HepG2 (cell line): ENCODE results near the gene KERA. TPM values are rescaled to one million over a fixed set of nuclear protein-coding genes. Genes with fewer than 3 reads are reported as not detected.

ENCODE experiments used
- ATAC-seq: fragments of 200-7000 bp; cut with Tn5 transposase; 3 replicates; pipeline ENCODE4 v1.9.1; 2020; ENCODE audit warnings: mild to moderate bottlenecking, moderate library complexity
- BruUV-seq: library from RNA; stranded (reverse); fragments of 400-500 nt; replicated peaks from 2 replicates; lab custom pipeline; 2021; lab: Mats Ljungman, UMichigan
- CTCF ChIA-PET: fragments of 300-600 bp; formaldehyde crosslinking; extraction: SDS; loops from one replicate; lab custom pipeline; 2021; ENCODE audit warnings: low total read pairs, inconsistent platforms, low intra/inter-chr PET ratio; lab: Yijun Ruan, JAX
- POLR2A ChIA-PET: fragments of 350-600 bp; sonication (Branson Sonifier 250); formaldehyde crosslinking; loops from one replicate; lab custom pipeline; 2020; ENCODE audit warnings: antibody characterized with exemption, inconsistent platforms; lab: Yijun Ruan, JAX
- DNase-seq: peaks from one replicate; pipeline ENCODE4 v3.0.0-alpha.2; 2015; ENCODE audit warnings: low spot score
- FAIRE-seq: peaks from 3 replicates; lab custom pipeline; 2011; peaks lifted over from hg19 to GRCh38; lab: Jason Lieb, UNC
- H2AFZ ChIP-seq: one replicate; pipeline ENCODE4 v1.6.1; 2011; ENCODE audit warnings: low read length, inconsistent platforms
- H3K27ac ChIP-seq: fragments of 300-600 bp; 3 replicates; pipeline ENCODE4 v1.8.0; 2011; ENCODE audit warnings: mixed run types, mild to moderate bottlenecking, mixed read lengths, low read length, inconsistent platforms; ENCODE audit not compliant: insufficient read depth; ENCODE audit errors: extremely low read length
- H3K27me3 ChIP-seq, 2 experiments: fragments of 200-600 bp in 1 of 2; 2 replicates in 1 of 2; 3 replicates in 1 of 2; pipeline versions ENCODE4 v1.6.0 to v1.8.0; 2011; ENCODE audit warnings: low read length in 2 of 2, mild to moderate bottlenecking in 2 of 2, moderate library complexity in 2 of 2, inconsistent platforms in 1 of 2; ENCODE audit not compliant: insufficient read depth in 2 of 2, control insufficient read depth in 1 of 2
- H3K36me3 ChIP-seq, 2 experiments: fragments of 200-600 bp in 1 of 2; replicated peaks in 1 of 2; 2 replicates in 1 of 2; 3 replicates in 1 of 2; pipeline versions ENCODE4 v1.5.1 to v1.8.0; 2011; ENCODE audit warnings: low read length in 2 of 2, inconsistent platforms in 1 of 2; ENCODE audit not compliant: insufficient read depth in 2 of 2, control insufficient read depth in 1 of 2
- H3K4me1 ChIP-seq: 2 replicates; pipeline ENCODE4 v1.5.1; 2012; ENCODE audit warnings: low read length, inconsistent platforms; ENCODE audit not compliant: insufficient read depth
- H3K4me2 ChIP-seq: 2 replicates; pipeline ENCODE4 v1.6.0; 2011; ENCODE audit warnings: low read depth, low read length, inconsistent platforms
- H3K4me3 ChIP-seq, 3 experiments: fragments of 200-600 bp in 1 of 3; sonication (generic), shearing (Covaris generic) in 1 of 3; replicated peaks in 1 of 3; 2 replicates each; pipeline ENCODE4 v1.5.1; 2011 to 2016; ENCODE audit warnings: low read length in 3 of 3, inconsistent platforms in 2 of 3, low read depth in 2 of 3, mild to moderate bottlenecking in 2 of 3, control low read depth in 1 of 3, mixed read lengths in 1 of 3; ENCODE audit not compliant: insufficient read depth in 1 of 3
- H3K79me2 ChIP-seq: one replicate; pipeline ENCODE4 v1.6.1; 2011; ENCODE audit warnings: low read length, inconsistent platforms; ENCODE audit not compliant: insufficient read depth
- H3K9ac ChIP-seq: 2 replicates; pipeline ENCODE4 v1.6.0; 2011; ENCODE audit warnings: mild to moderate bottlenecking, low read depth, low read length, inconsistent platforms; ENCODE audit not compliant: insufficient read depth
- H3K9me3 ChIP-seq: 2 replicates; pipeline ENCODE4 v1.5.1; 2012; ENCODE audit warnings: mild to moderate bottlenecking, low read length
- H4K20me1 ChIP-seq: 2 replicates; pipeline ENCODE4 v1.6.0; 2011; ENCODE audit warnings: inconsistent platforms, mild to moderate bottlenecking, low read length, moderate library complexity; ENCODE audit not compliant: insufficient read depth
- ATF7 ChIP-seq, 2 experiments: fragments of 450-650 bp in 1 of 2; sonication (generic) in 1 of 2; formaldehyde crosslinking in 1 of 2; IDR thresholded peaks; 2 replicates each; pipeline versions ENCODE4 v1.4.0 to v1.6.1; 2016 to 2020; ENCODE audit warnings: antibody characterized with exemption in 1 of 2, mild to moderate bottlenecking in 1 of 2, missing genetic modification reagents in 1 of 2
- BORCS8-MEF2B ChIP-seq: sonication (generic); formaldehyde crosslinking; IDR thresholded peaks from 2 replicates; pipeline ENCODE4 v1.8.0; 2022; ENCODE audit warnings: mild to moderate bottlenecking, missing genetic modification reagents
- CEBPG ChIP-seq: IDR thresholded peaks from 2 replicates; pipeline ENCODE4 v1.6.1; 2016
- CHD4 ChIP-seq: fragments of 200-600 bp; sonication (generic); IDR thresholded peaks from 2 replicates; pipeline ENCODE4 v1.7.0; 2017; ENCODE audit warnings: mild to moderate bottlenecking, low read length, borderline replicate concordance
- HDAC2 ChIP-seq: sonication (generic); formaldehyde crosslinking; IDR thresholded peaks from 2 replicates; pipeline ENCODE4 v1.4.0; 2020; ENCODE audit warnings: missing genetic modification reagents
- HNRNPK ChIP-seq: fragments of 200-400 bp; formaldehyde crosslinking; IDR thresholded peaks from 2 replicates; pipeline ENCODE4 v1.6.1; 2018; ENCODE audit warnings: low read length, low read depth, moderate library complexity, mild to moderate bottlenecking; ENCODE audit not compliant: poor library complexity, severe bottlenecking
- HNRNPLL ChIP-seq: fragments of 200-400 bp; formaldehyde crosslinking; IDR thresholded peaks from 2 replicates; pipeline ENCODE4 v1.6.1; 2017; ENCODE audit warnings: mild to moderate bottlenecking, low read depth, low read length; ENCODE audit not compliant: poor library complexity, severe bottlenecking
- NONO ChIP-seq, 2 experiments: fragments of 450-650 bp in 1 of 2; sonication (generic) in 1 of 2; formaldehyde crosslinking in 1 of 2; IDR thresholded peaks in 1 of 2; conservative IDR thresholded peaks in 1 of 2; 2 replicates each; pipeline versions ENCODE4 v1.6.1 to v1.8.0; 2017 to 2022; ENCODE audit warnings: mild to moderate bottlenecking in 1 of 2, missing genetic modification reagents in 1 of 2, moderate library complexity in 1 of 2
- SOX13 ChIP-seq, 3 experiments: fragments of 450-650 bp in 1 of 3; sonication (generic) in 1 of 3; formaldehyde crosslinking in 1 of 3; IDR thresholded peaks in 2 of 3; conservative IDR thresholded peaks in 1 of 3; 2 replicates each; pipeline versions ENCODE4 v1.5.0 to v1.6.1; 2016 to 2020; ENCODE audit warnings: antibody characterized with exemption in 1 of 3, mild to moderate bottlenecking in 1 of 3, missing compliant biosample characterization in 1 of 3, missing genetic modification reagents in 1 of 3, moderate library complexity in 1 of 3
- ZNF234 ChIP-seq: sonication (generic); formaldehyde crosslinking; conservative IDR thresholded peaks from 2 replicates; pipeline ENCODE4 v1.5.1; 2020; ENCODE audit warnings: mild to moderate bottlenecking, missing genetic modification reagents
- ZNF263 ChIP-seq: sonication (generic); formaldehyde crosslinking; IDR thresholded peaks from 2 replicates; pipeline ENCODE4 v1.4.0; 2020; ENCODE audit warnings: missing genetic modification reagents
- ZNF619 ChIP-seq: sonication (generic); formaldehyde crosslinking; IDR thresholded peaks from 2 replicates; pipeline ENCODE4 v1.4.0; 2020; ENCODE audit warnings: mild to moderate bottlenecking, missing genetic modification reagents
- ZZZ3 ChIP-seq: sonication (generic); formaldehyde crosslinking; IDR thresholded peaks from 2 replicates; pipeline ENCODE4 v1.4.0; 2020; ENCODE audit warnings: missing genetic modification reagents, mild to moderate bottlenecking, borderline replicate concordance
- WGBS: methylation state at CpG from one replicate; pipeline ENCODE4 v1.1.6; 2017; ENCODE audit warnings: low lambda C conversion rate; 5-methylcytosine and 5-hydroxymethylcytosine counted together
- in situ Hi-C: cut with HindIII; loops from 2 replicates; pipeline ENCODE4 v1.10.0; 2017; ENCODE audit warnings: low pct_unique_long_range_greater_than_20kb; ENCODE audit not compliant: extremely low pct_ligation_motif_present
- intact Hi-C: fragments of 100-400 bp; cut with micrococcal nuclease; formaldehyde crosslinking; loops from one replicate; pipeline ENCODE4 v1.10.0; 2022; ENCODE audit not compliant: unreplicated experiment
- polyA plus RNA-seq, 8 experiments: library from polyadenylated mRNA; depleted of rRNA in 3 of 8; stranded (reverse) in 7 of 8; unstranded in 1 of 8; fragments of >200 nt; fragmentation: Illumina TruSeq in 4 of 8; extraction: Trizol in 4 of 8; gene quantifications; 2 replicates each; pipeline versions ENCODE4 v1.2.1 to v1.2.3, GENCODE V29; 2011 to 2016; ENCODE audit warnings: low read depth in 4 of 8, missing spikeins in 1 of 8, mixed read lengths in 1 of 8; ENCODE audit not compliant: insufficient read depth in 1 of 8
- total RNA-seq, 5 experiments: library from RNA; depleted of rRNA; stranded (reverse); fragments of >200 nt; fragmentation: Illumina TruSeq; extraction: Trizol; gene quantifications; 2 replicates each; pipeline ENCODE4 v1.2.3, GENCODE V29; 2016; ENCODE audit warnings: low read depth in 1 of 5
- TF ChIP-seq, protein P1 (sequence below): sonication (generic); formaldehyde crosslinking; IDR thresholded peaks from 2 replicates; pipeline ENCODE4 v1.5.0; 2020; ENCODE audit warnings: missing genetic modification reagents

KERA gene
- total and polyA plus RNA-seq, 2 of the 13 experiments (the other 11 are each of a cell fraction or from before 2014, with no cell fraction given), result not detected

- TF ChIP-seq ZNF234 (CRISPR knock-in tag) (no peak), ZNF619 (CRISPR knock-in tag) (no peak), HNRNPLL (no peak), HDAC2 (no peak), CEBPG (CRISPR knock-in tag) (no peak), ZZZ3 (CRISPR knock-in tag) (no peak), NONO (IDR thresholded peaks at IDR 0.05) (no peak), NONO (CRISPR knock-in tag; conservative IDR thresholded peaks at IDR 0.05) (no peak), BORCS8-MEF2B (no peak), SOX13 (IDR thresholded peaks at IDR 0.05) (no peak), SOX13 (CRISPR knock-in tag; conservative IDR thresholded peaks at IDR 0.05 in 1 of 2, IDR thresholded peaks at IDR 0.05 in 1 of 2) (no peak), HNRNPK (no peak), CHD4 (no peak)
- TF ChIP-seq, protein P1, sequence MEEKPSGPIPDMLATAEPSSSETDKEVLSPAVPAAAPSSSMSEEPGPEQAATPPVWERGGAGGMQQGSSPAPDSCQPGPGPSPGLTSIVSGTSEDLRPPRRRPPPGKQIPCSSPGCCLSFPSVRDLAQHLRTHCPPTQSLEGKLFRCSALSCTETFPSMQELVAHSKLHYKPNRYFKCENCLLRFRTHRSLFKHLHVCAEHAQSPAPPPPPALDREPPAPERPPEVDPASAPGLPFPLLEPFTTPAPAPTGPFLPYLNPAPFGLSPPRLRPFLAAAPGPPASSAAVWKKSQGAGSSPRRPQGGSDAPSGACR (CRISPR knock-in tag), result no peak
- TF ChIP-seq, all 625 proteins: peak for 0
These were observed 36.7 kb downstream of the KERA start (continued) for GRCh38 chr12:91021076-91021475.

- no peaks in the 10 kb centered on the region for H4K20me1 ChIP-seq
- H3K79me2 ChIP-seq, result no peaks in the 10 kb centered on the region
- no peak overlapping the region for H2AFZ ChIP-seq
- H3K9me3 ChIP-seq, result no peaks in the 10 kb centered on the region
- no peak overlapping the region for H3K27ac ChIP-seq
- intact Hi-C loops (no loop called here), in situ Hi-C loops (no loop called here)
- WGBS, result 15% methylated on average over 4 of the region's 4 CpGs
- ChIA-PET POLR2A (no interaction called here), CTCF (no interaction called here)
- no peaks in the 10 kb centered on the region for H3K36me3 ChIP-seq
- ATAC-seq (no peak), FAIRE-seq (no peak), DNase-seq (no peak)
- BruUV-seq, result no TSS peak
- no peak overlapping the region for H3K4me3 ChIP-seq
- no peak overlapping the region for H3K4me2 ChIP-seq
- no peaks in the 10 kb centered on the region for H3K4me1 ChIP-seq
- no peak overlapping the region for H3K9ac ChIP-seq
- no peaks in the 10 kb centered on the region for H3K27me3 ChIP-seq
- no peak for TF ChIP-seq ZNF263 (CRISPR knock-in tag)
- TF ChIP-seq ATF7 (IDR thresholded peaks at IDR 0.05), result peak; percentile 57; the same call in 1 of the 2 replicates
- no peak for TF ChIP-seq ATF7 (CRISPR knock-in tag; IDR thresholded peaks at IDR 0.05)
- TF ChIP-seq, all 625 proteins: peak for 1
These were observed 38.4 kb downstream of the KERA start for GRCh38 chr12:91019455-91019854.
